HG02885 (cell line): ENCODE measurements around the gene ERCC4.

Source experiments
- ATAC-seq: cut with Tn5 transposase; IDR thresholded peaks from one replicate; pipeline ENCODE4 v1.9.1; 2021; ENCODE audit warnings: mild to moderate bottlenecking; ENCODE audit not compliant: unreplicated experiment, poor library complexity

Gene ERCC4

DNA sequence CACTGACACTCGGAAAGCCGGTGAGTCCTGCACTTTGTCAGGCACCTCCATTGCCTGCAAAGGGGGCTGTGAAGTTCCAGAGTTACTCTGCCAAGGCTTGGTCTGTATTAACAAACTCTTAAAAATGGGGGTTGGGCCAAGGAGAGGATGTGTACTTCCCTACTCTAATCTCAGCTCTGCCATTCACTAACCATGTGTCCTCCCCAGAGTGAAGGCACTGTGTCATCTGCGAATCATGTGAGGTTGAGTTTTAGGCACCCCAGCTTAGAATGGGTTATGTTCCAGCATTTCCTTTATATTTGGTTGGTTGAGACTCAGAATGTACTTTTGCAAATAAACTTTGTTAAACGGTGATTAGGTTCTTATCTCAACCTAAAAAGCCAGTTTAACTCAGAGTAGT, 24.9 kb downstream of the ERCC4 start:
- ATAC-seq, result no peak

DNA sequence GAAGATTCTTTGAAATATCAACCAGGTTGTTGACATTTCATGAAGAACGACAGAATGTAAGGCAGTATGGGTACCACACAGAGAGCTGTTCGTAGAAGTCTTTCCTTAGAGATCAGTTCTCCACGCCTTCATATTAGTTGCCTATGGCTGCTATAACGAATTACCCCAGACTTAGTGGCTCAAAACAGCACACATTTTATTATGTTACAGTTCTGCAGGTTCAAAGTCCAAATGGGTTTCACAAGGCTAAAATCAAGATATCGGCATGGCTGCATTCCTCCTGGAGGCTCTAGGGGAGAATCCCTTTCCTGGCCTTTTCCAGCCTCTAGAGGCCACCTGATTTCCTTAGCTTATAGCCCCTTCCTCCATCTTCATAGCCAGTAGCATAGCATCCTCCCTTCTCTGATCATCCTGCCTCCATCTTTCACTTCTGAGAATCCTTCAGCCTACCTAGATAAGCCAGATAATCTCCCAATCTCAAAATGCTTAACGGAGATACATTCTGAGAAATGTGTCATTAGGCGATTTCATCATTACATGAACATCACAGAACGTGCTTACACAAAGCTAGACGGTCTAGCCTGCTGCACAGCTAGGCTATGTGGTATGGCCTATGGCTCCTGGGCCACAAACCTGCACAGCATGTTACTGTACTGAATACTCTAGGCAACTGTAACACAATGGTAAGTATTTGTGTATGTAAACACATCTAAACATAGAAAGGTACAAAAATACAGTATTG, 26.0 kb downstream of the ERCC4 start:
- ATAC-seq, result no peak

DNA sequence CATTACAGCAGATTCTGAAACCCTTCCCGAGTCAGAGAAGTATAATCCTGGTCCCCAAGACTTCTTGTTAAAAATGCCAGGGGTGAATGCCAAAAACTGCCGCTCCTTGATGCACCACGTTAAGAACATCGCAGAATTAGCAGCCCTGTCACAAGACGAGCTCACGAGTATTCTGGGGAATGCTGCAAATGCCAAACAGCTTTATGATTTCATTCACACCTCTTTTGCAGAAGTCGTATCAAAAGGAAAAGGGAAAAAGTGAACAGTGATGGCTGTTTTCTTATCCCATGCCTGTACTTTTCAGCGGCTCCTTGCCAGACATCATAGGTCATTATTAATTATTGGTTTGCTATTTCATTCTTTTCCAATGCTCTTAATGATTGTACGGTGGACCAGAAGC, 28.1 kb downstream of the ERCC4 start:
- no peak for ATAC-seq

- no peak for ATAC-seq
These were observed 31.0 kb downstream of the ERCC4 start for GRCh38 chr16:13950821-13951547.

DNA sequence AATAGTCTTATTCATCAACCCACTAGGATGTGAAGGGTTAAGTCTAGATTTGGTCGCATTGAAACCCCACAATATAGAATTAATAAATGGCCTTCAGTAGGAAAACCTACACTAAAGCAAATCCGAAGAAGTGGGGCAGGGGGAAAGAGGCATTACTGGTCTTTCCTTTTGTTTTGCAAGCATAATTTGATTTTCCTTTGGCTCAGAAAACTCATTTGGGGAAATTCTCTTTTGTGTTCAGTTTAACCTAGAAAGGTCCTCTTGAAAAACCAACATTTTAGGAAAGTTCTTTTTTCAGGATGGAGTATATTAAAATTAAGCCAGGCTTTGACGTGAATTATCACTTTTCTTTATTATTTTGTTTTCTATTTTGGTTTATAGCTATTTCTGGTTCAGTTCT, 31.7 kb downstream of the ERCC4 start:
- no peak for ATAC-seq

DNA sequence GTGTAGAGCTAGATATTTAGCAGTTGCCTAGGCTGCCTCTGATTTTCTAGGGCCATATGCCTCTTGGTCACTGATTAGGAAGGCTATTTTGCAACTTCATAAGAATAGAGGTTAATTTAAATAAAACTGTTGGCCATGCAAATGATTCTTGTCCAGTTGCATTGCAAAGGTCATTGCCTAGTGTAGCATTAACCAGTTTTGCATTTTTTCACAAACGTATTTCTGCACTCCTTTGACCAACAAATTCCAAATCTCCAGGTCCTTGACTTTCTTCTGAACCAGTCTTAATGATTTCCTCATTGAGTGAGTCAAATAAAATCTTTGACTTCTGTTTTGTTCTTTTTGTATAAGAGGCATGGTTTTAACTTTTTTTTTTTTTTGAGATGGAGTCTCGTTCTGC, 33.5 kb downstream of the ERCC4 start:
- no peak for ATAC-seq

DNA sequence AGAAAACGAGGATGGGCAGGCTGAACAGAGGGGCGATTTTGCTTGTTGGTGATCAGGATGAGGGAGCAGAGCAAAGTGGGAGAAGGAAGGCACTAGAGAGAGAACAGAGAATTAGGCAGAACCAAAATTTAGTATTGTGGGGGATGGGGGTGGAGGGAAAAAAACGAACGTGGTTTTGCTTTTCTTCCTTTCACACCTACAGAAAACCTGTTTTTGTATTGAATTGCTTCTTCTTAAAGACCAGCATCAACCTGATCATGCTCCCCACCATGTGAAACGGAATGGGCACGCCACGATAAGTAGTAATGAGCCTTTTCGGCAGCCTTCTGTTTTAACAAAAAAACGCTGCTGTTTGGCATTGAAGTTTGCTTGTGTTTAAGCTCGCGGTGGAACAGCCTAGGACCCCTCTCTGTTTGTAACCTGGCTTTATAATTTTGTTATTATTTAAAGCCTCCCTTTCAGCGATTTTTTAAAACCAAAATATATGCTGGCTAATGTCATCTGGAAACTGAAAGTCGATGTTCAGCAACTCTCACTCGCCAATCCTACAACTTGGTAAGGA, 36.8 kb downstream of the ERCC4 start:
- ATAC-seq, result peak; percentile 8

GRCh38 chr16:13957197-13958078, 37.5 kb downstream of the ERCC4 start:
- peak; percentile 73 for ATAC-seq

GRCh38 chr16:13958474-13958873, 38.5 kb downstream of the ERCC4 start:
- ATAC-seq, result no peak

DNA sequence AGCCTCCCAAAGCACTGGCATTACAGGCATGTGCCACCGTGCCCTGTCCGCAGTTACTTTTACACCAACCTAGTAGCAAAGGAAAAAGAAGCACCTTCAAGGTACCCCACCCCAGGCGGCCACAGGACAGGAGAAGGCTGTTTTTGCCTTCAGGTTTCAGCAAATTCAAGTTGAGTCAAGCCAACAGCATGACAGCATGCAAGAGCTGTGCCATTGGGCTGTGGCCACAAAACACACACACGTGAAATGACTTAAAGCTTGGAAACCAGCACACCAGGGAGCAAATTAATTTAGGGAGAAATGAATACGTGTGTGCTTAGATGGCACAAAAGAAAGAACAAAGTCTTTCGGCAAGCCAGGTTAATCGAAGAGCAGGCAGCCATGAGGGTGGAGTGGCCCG, 39.7 kb downstream of the ERCC4 start:
- ATAC-seq, result no peak

GRCh38 chr16:13961099-13961811, 41.3 kb downstream of the ERCC4 start:
- ATAC-seq, result no peak

DNA sequence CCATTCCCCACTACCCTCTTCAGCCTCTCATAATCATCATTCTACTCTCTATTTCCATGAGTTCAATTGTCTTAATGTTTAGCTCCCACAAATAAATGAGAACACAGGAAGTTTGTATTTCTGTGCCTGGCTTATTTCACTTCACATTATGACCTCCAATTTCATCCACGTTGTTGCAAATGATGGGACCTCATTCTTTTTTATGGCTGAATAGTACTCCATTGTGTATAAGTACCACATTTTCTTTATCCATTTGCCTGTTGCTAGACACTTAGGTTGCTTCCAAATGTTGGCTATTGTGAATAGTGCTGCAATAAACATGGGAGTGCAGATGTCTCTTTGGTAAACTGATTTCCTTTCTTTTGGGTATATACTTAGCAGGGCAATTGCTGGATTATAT, 42.3 kb downstream of the ERCC4 start:
- no peak for ATAC-seq

GRCh38 chr16:13968835-13969234, 48.9 kb downstream of the ERCC4 start:
- no peak for ATAC-seq

- ATAC-seq, result no peak
These were observed 49.8 kb downstream of the ERCC4 start for GRCh38 chr16:13969711-13970110.

DNA sequence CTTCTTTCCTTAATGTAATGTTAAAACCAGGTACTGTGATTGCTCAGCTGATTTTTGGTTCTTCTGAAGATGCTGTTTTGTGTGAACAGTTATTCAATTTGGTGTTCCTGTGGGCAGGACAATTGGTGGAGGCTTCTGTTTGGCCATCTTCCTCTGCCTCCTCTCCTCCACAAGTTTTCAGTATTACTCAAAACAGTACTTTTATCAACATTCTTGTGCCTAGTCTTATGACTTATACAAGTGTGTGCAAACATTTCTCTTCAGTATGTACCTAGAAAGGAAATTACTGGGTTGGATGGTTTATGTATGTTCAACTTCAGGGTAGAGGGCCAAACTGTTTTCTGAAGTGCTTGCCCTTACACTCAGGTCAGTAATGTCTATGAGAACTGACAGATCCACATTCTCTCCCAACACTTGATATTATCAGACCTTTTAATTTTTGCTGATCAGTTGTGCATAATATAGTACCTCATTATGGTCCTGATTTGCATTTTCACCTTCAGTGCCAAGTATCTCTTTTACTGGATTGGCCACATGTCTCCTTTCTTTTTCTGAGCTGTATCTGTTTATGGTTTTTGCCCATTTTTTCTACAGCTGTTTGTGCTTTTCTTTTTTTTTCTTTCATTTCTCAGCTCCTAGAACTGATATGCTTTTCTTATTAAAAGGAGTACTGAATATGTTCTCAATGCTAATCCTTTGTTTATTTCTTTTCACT, 50.9 kb downstream of the ERCC4 start:
- ATAC-seq, result no peak

DNA sequence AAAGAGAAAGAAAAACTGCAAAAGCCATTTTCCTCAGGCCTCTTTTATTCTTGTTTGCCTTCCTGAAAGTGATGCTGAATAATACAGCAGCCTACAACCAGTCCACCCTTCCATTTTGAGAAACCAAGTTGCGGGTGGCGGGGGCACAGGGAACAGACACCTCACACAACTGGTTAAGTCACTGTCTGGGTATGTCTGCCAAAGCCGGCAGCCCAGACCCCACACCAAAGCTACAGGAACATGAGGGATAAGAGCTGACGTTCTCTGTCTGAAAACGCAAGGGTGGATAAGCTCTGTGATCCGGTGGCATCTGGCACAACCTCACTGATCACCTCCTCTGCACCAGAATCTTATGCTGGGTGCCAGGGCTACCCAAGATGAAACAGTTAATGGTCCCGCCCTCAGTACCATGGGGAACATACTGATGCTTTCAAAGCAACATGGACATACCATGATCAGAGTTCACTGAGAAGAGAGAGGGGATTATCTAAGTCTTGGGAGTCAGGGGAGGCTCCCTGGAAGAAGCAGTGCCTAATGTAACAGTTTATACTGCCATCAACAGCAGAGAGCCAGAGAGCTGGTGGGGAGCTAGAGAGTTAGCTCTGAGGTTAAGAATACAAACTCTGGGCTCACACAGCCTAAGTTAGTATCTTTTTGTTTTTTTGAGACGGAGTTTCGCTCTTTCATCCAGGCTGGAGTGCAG, 53.5 kb downstream of the ERCC4 start:
- no peak for ATAC-seq

- ATAC-seq, result no peak
These were observed 57.2 kb downstream of the ERCC4 start for GRCh38 chr16:13977177-13977576.

GRCh38 chr16:13982451-13982850, 62.5 kb downstream of the ERCC4 start:
- no peak for ATAC-seq

DNA sequence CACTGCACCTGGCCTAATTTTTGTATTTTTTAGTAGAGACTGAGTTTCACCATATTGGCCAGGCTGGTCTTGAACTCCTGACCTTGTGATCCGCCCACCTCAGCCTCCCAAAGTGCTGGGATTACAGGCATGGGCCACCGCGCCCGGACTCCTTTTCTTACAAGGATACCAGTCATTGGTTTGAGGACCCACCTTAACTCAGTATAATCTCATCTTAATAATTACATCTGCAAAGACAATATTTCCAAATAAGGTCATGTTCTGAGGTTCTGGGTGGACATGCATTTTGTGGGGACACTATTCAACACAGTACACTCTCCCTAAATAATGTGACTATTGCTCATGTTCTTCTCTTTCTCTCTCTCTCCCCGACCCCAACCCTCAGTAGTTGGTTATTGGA, 63.7 kb downstream of the ERCC4 start:
- ATAC-seq, result no peak
